ENCODE data around the gene PRCP. TPM values are rescaled to one million over a fixed set of nuclear protein-coding genes. Genes with fewer than 3 reads are reported as not detected.

PRCP gene
- total and polyA plus RNA-seq, 2 donors (not counting 3 experiments of a cell fraction or from before 2014, with no cell fraction given), result 170 to 277 TPM

- no TSS peak for BruUV-seq (replicated peaks)
- ChIA-PET CTCF (interaction anchor here (1.5 kb wide), 1 partner anchor 36 kb away, joined by 4 read pairs; no protein-coding TSS in a partner anchor), POLR2A (no interaction called here)
- H3K79me2 ChIP-seq (ENCODE audit: control insufficient read depth, insufficient read depth, low read length), result no peaks in the 10 kb centered on the region
- H3K27ac ChIP-seq (ENCODE audit: insufficient read depth, low read depth, low read length), result no peak overlapping the region
- H3K36me3 ChIP-seq (ENCODE audit: control insufficient read depth in 2 of 2, extremely low read depth in 1 of 2, insufficient read depth in 2 of 2, low read length in 2 of 2), result no peaks in the 10 kb centered on the region
- H3K4me1 ChIP-seq (ENCODE audit: control insufficient read depth, extremely low read depth, insufficient read depth, low read length), result no peaks in the 10 kb centered on the region
- FAIRE-seq (no peak), DNase-seq (ENCODE audit: low read depth, low spot score) (no peak)
- H3K4me2 ChIP-seq (ENCODE audit: insufficient read depth, low read length), result no peak overlapping the region
- H3K9ac ChIP-seq (replicated peaks; ENCODE audit: extremely low read depth, insufficient read depth, low read length), result no peak overlapping the region
- H3K9me3 ChIP-seq (replicated peaks; ENCODE audit: control insufficient read depth, insufficient read depth, low read length), result no peaks in the 10 kb centered on the region
- no peak overlapping the region for H3K4me3 ChIP-seq (replicated peaks in 1 of 3; ENCODE audit: insufficient read depth in 1 of 3, low read depth in 1 of 3, low read length in 3 of 3)
- no peaks in the 10 kb centered on the region for H4K20me1 ChIP-seq (replicated peaks; ENCODE audit: control insufficient read depth, extremely low read depth, insufficient read depth, low read length)
- TF ChIP-seq MAX (IDR thresholded peaks at IDR 0.05; ENCODE audit: insufficient read depth, insufficient read length) (no peak), JUN (IDR thresholded peaks at IDR 0.05; ENCODE audit: borderline replicate concordance, insufficient read depth, insufficient read length, low read depth) (no peak), MYC (IDR thresholded peaks at IDR 0.05; ENCODE audit: low read depth, low read length) (no peak), GATA2 (IDR thresholded peaks at IDR 0.05; ENCODE audit: insufficient read depth, insufficient read length, low read depth, low read length) (no peak), POLR2A (IDR thresholded peaks at IDR 0.05; ENCODE audit: low read depth, low read length) (no peak), EZH2 (IDR thresholded peaks at IDR 0.05; ENCODE audit: borderline replicate concordance, low read depth, low read length, severe bottlenecking) (no peak)
- TF ChIP-seq, protein P1, sequence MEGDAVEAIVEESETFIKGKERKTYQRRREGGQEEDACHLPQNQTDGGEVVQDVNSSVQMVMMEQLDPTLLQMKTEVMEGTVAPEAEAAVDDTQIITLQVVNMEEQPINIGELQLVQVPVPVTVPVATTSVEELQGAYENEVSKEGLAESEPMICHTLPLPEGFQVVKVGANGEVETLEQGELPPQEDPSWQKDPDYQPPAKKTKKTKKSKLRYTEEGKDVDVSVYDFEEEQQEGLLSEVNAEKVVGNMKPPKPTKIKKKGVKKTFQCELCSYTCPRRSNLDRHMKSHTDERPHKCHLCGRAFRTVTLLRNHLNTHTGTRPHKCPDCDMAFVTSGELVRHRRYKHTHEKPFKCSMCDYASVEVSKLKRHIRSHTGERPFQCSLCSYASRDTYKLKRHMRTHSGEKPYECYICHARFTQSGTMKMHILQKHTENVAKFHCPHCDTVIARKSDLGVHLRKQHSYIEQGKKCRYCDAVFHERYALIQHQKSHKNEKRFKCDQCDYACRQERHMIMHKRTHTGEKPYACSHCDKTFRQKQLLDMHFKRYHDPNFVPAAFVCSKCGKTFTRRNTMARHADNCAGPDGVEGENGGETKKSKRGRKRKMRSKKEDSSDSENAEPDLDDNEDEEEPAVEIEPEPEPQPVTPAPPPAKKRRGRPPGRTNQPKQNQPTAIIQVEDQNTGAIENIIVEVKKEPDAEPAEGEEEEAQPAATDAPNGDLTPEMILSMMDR (IDR thresholded peaks at IDR 0.05; ENCODE audit: extremely low read depth in 1 of 2, insufficient read depth in 1 of 2, low read depth in 1 of 2, low read length in 2 of 2), result no peak
- no peak overlapping the region for H2AFZ ChIP-seq (ENCODE audit: low read depth, low read length)
- peaks cover 0 to 1% of the 10 kb centered on the region in 2 experiments for H3K27me3 ChIP-seq (ENCODE audit: control insufficient read depth in 2 of 2, insufficient read depth in 2 of 2, low read length in 2 of 2)
- dilution Hi-C loops (cut with MboI; ENCODE audit: extremely low pct_ligation_motif_present, low sequenced_read_pairs) (no loop called here), intact Hi-C loops (cut with micrococcal nuclease) (no loop called here)
- H3K9me1 ChIP-seq (replicated peaks; ENCODE audit: control insufficient read depth, extremely low read depth, insufficient read depth, low read length), result no peaks in the 10 kb centered on the region
Measured at GRCh38 chr11:82811369-82811768, 88.9 kb downstream of the PRCP start.

Data from endothelial cell of umbilical vein (primary cell).